Hepatocyte (in vitro differentiated cells): Measurements from ENCODE around the gene DGCR2. TPM values are rescaled to one million over a fixed set of nuclear protein-coding genes. Genes with fewer than 3 reads are reported as not detected.

ENCODE experiments used
- DNase-seq: peaks from one replicate; pipeline ENCODE4 v3.0.0-alpha.2; 2016; ENCODE audit warnings: low spot score
- H2AFZ ChIP-seq: fragments of 200-600 bp; sonication (generic); 2 replicates; pipeline ENCODE4 v1.6.0; 2016; ENCODE audit warnings: antibody characterized with exemption, mild to moderate bottlenecking
- H3K27ac ChIP-seq: fragments of 200-600 bp; sonication (generic); 2 replicates; pipeline ENCODE4 v1.5.1; 2016; ENCODE audit warnings: mild to moderate bottlenecking
- H3K27me3 ChIP-seq: fragments of 200-600 bp; sonication (generic); 2 replicates; pipeline ENCODE4 v1.6.1; 2016
- H3K36me3 ChIP-seq: fragments of 200-600 bp; sonication (generic); replicated peaks from 2 replicates; pipeline ENCODE4 v1.5.1; 2016; ENCODE audit warnings: low read depth; ENCODE audit not compliant: insufficient read depth
- H3K4me1 ChIP-seq: fragments of 200-600 bp; sonication (generic); 2 replicates; pipeline ENCODE4 v1.5.1; 2016; ENCODE audit warnings: mild to moderate bottlenecking, moderate library complexity; ENCODE audit not compliant: insufficient read depth
- H3K4me2 ChIP-seq: fragments of 200-600 bp; sonication (generic); 2 replicates; pipeline ENCODE4 v1.6.0; 2016
- H3K4me3 ChIP-seq: fragments of 200-600 bp; sonication (generic); 2 replicates; pipeline ENCODE4 v1.5.1; 2016; ENCODE audit warnings: mild to moderate bottlenecking
- H3K79me2 ChIP-seq: fragments of 200-600 bp; sonication (generic); 2 replicates; pipeline ENCODE4 v1.6.0; 2017; ENCODE audit warnings: mild to moderate bottlenecking
- H3K9me2 ChIP-seq: fragments of 200-600 bp; sonication (generic); replicated peaks from 2 replicates; pipeline ENCODE4 v1.6.0; 2017; ENCODE audit warnings: mild to moderate bottlenecking; ENCODE audit not compliant: insufficient read depth
- H3K9me3 ChIP-seq: fragments of 200-600 bp; sonication (generic); 2 replicates; pipeline ENCODE4 v1.5.1; 2016; ENCODE audit warnings: low read depth, mild to moderate bottlenecking
- H4K20me1 ChIP-seq: fragments of 200-600 bp; sonication (generic); 2 replicates; pipeline ENCODE4 v1.6.0; 2016; ENCODE audit warnings: mild to moderate bottlenecking; ENCODE audit not compliant: insufficient read depth, poor library complexity, severe bottlenecking
- CTCF ChIP-seq: fragments of 200-600 bp; sonication (generic); IDR thresholded peaks from 2 replicates; pipeline ENCODE4 v1.5.1; 2016; ENCODE audit warnings: antibody characterized with exemption, mild to moderate bottlenecking; ENCODE audit not compliant: poor library complexity
- EZH2 ChIP-seq: fragments of 200-600 bp; sonication (generic); IDR thresholded peaks from 2 replicates; pipeline ENCODE4 v1.6.1; 2016; ENCODE audit warnings: antibody characterized with exemption, mild to moderate bottlenecking, borderline replicate concordance
- EZH2phosphoT487 ChIP-seq: fragments of 200-600 bp; sonication (generic); IDR thresholded peaks from one replicate; pipeline ENCODE4 v1.6.1; 2018; ENCODE audit warnings: antibody characterized with exemption, mild to moderate bottlenecking, low read depth, moderate library complexity; ENCODE audit not compliant: unreplicated experiment, severe bottlenecking
- WGBS: methylation state at CpG from one replicate; pipeline ENCODE4 v1.1.6; 2016; ENCODE audit warnings: low lambda C conversion rate; ENCODE audit errors: missing lambda C conversion rate; 5-methylcytosine and 5-hydroxymethylcytosine counted together
- polyA plus RNA-seq: library from polyadenylated mRNA; unstranded; fragments of >200 nt; fragmentation: Nextera tagmentation; extraction: Ambion mirVana; gene quantifications from 2 replicates; pipeline ENCODE4 v1.2.1, GENCODE V29; 2016
- total RNA-seq: library from RNA; depleted of rRNA; stranded (reverse); fragments of >200 nt; gene quantifications from 2 replicates; pipeline ENCODE4 v1.2.3, GENCODE V29; 2014

DGCR2 gene
- total and polyA plus RNA-seq, 2 experiments from 2014 or later: 61.5 to 67.2 TPM

- no peaks in the 10 kb centered on the region for H3K9me3 ChIP-seq
- 69% methylated on average over 17 of the region's 17 CpGs for WGBS
These were observed 46.1 kb upstream of the DGCR2 start for GRCh38 chr22:19168088-19168890.

GRCh38 chr22:19167106-19167869 is 45.1 kb upstream of the DGCR2 start:
- no peak for TF ChIP-seq EZH2
- TF ChIP-seq CTCF: no peak
- TF ChIP-seq EZH2phosphoT487: no peak
- Histone ChIP-seq H3K4me3 (no peak overlapping the region), H3K9me2 (no peaks in the 10 kb centered on the region), H4K20me1 (no peaks in the 10 kb centered on the region), H2AFZ (no peak overlapping the region), H3K4me1 (peaks cover 8% of the 10 kb centered on the region), H3K9me3 (no peaks in the 10 kb centered on the region), H3K36me3 (no peaks in the 10 kb centered on the region), H3K79me2 (peaks cover 12% of the 10 kb centered on the region), H3K27me3 (peaks cover 39% of the 10 kb centered on the region), H3K27ac (no peak overlapping the region), H3K4me2 (no peak overlapping the region)
- WGBS: 78% methylated on average over 13 of the region's 13 CpGs
- DNase-seq: no peak

More at GRCh38 chr22:19168088-19168890, 46.1 kb upstream of the DGCR2 start:
- Histone ChIP-seq H3K4me3 (no peak overlapping the region), H3K79me2 (peaks cover 22% of the 10 kb centered on the region), H3K27ac (no peak overlapping the region), H3K9me2 (no peaks in the 10 kb centered on the region), H3K4me2 (no peak overlapping the region), H4K20me1 (no peaks in the 10 kb centered on the region), H3K27me3 (peaks cover 34% of the 10 kb centered on the region), H3K36me3 (no peaks in the 10 kb centered on the region), H2AFZ (no peak overlapping the region), H3K4me1 (peaks cover 18% of the 10 kb centered on the region)
- no peak for TF ChIP-seq EZH2
- TF ChIP-seq CTCF: peak; percentile 15
- TF ChIP-seq EZH2phosphoT487: no peak
- DNase-seq: peak; percentile 39

- no peak overlapping the region for H3K4me3 ChIP-seq
- no peaks in the 10 kb centered on the region for H3K36me3 ChIP-seq
- TF ChIP-seq CTCF: no peak
- no peak overlapping the region for H2AFZ ChIP-seq
- no peaks in the 10 kb centered on the region for H3K9me2 ChIP-seq
- no peak overlapping the region for H3K4me2 ChIP-seq
- no peak overlapping the region for H3K27ac ChIP-seq
- H3K79me2 ChIP-seq: peaks cover 5% of the 10 kb centered on the region
- no peak for DNase-seq
- peaks cover 7% of the 10 kb centered on the region for H3K4me1 ChIP-seq
- peaks cover 39% of the 10 kb centered on the region for H3K27me3 ChIP-seq
- no peaks in the 10 kb centered on the region for H4K20me1 ChIP-seq
- 86% methylated on average over 8 of the region's 8 CpGs for WGBS
- no peaks in the 10 kb centered on the region for H3K9me3 ChIP-seq
These were observed 44.2 kb upstream of the DGCR2 start for GRCh38 chr22:19166421-19166820.
